ENCODE measurements around the gene NAGLU. TPM values are rescaled to one million over a fixed set of nuclear protein-coding genes. Genes with fewer than 3 reads are reported as not detected.

Gene NAGLU
- polyA plus RNA-seq, 1 donor (not counting 4 experiments of a cell fraction or from before 2014, with no cell fraction given) = 6.9 TPM

- Histone ChIP-seq H3K9ac (ENCODE audit: control insufficient read depth, extremely low read depth, insufficient read depth, low read length) (peak overlapping the region; percentile 78), H3K79me2 (ENCODE audit: control insufficient read depth, insufficient read depth, low read length) (peaks cover 13% of the 10 kb centered on the region), H3K27me3 (ENCODE audit: control insufficient read depth, extremely low read depth, insufficient read depth, low read length) (no peaks in the 10 kb centered on the region), H3K9me3 (ENCODE audit: control insufficient read depth, low read depth, low read length) (no peaks in the 10 kb centered on the region), H3K9me1 (ENCODE audit: control insufficient read depth, extremely low read depth, insufficient read depth, low read length) (no peaks in the 10 kb centered on the region), H3K36me3 (ENCODE audit: control insufficient read depth in 2 of 2, extremely low read depth in 1 of 2, insufficient read depth in 2 of 2, low read length in 2 of 2) (no peaks in the 10 kb centered on the region), H3K27ac (ENCODE audit: control insufficient read depth, insufficient read depth, low read length) (peak overlapping the region; percentile 54), H2AFZ (ENCODE audit: control insufficient read depth, low read length) (peak overlapping the region; percentile 63), H4K20me1 (ENCODE audit: control insufficient read depth, extremely low read depth, insufficient read depth, low read length) (no peaks in the 10 kb centered on the region), H3K4me2 (ENCODE audit: control insufficient read depth, extremely low read depth, insufficient read depth, low read depth, low read length) (peak overlapping the region; percentile 86), H3K4me1 (ENCODE audit: control insufficient read depth, extremely low read depth, insufficient read depth, low read length) (peaks cover 22% of the 10 kb centered on the region), H3K4me3 (ENCODE audit: control insufficient read depth in 2 of 3, extremely low read depth in 1 of 3, insufficient read depth in 2 of 3, low read depth in 1 of 3, low read length in 3 of 3) (peak overlapping the region; percentile 71 to 82 (median 80))
- dilution Hi-C loops (cut with MboI; ENCODE audit: extremely low pct_ligation_motif_present, low sequenced_read_pairs) = no loop called here
- DNase-seq (ENCODE audit: low read depth, low spot score) = no peak
- FAIRE-seq = no peak
- TF ChIP-seq EZH2 (IDR thresholded peaks at IDR 0.05; ENCODE audit: low read length) (no peak), CTCF (optimal IDR thresholded peaks at IDR 0.05 in 1 of 3, IDR thresholded peaks at IDR 0.05 in 1 of 3, conservative IDR thresholded peaks at IDR 0.05 in 1 of 3; ENCODE audit: extremely low read depth in 1 of 3, insufficient read depth in 2 of 3, low read length in 3 of 3) (peak; percentile 51 to 58 (median 51))
These were observed 17.2 kb downstream of the NAGLU start for GRCh38 chr17:42553161-42553818.

- peak overlapping the region; percentile 63 for H2AFZ ChIP-seq (ENCODE audit: control insufficient read depth, low read length)
- no peaks in the 10 kb centered on the region for H3K9me1 ChIP-seq (ENCODE audit: control insufficient read depth, extremely low read depth, insufficient read depth, low read length)
- H3K4me3 ChIP-seq (ENCODE audit: control insufficient read depth in 2 of 3, extremely low read depth in 1 of 3, insufficient read depth in 2 of 3, low read depth in 1 of 3, low read length in 3 of 3) = peak overlapping the region; percentile 71 to 82 (median 80)
- H3K4me2 ChIP-seq (ENCODE audit: control insufficient read depth, extremely low read depth, insufficient read depth, low read depth, low read length) = peak overlapping the region; percentile 86
- peak in 2 of 3 experiments; percentile 33 to 67 for TF ChIP-seq CTCF (optimal IDR thresholded peaks at IDR 0.05 in 1 of 3, IDR thresholded peaks at IDR 0.05 in 1 of 3, conservative IDR thresholded peaks at IDR 0.05 in 1 of 3; ENCODE audit: extremely low read depth in 1 of 3, insufficient read depth in 2 of 3, low read length in 3 of 3)
- no peak for TF ChIP-seq EZH2 (IDR thresholded peaks at IDR 0.05; ENCODE audit: low read length)
- no peak for DNase-seq (ENCODE audit: low read depth, low spot score)
- no peaks in the 10 kb centered on the region for H3K27me3 ChIP-seq (ENCODE audit: control insufficient read depth, extremely low read depth, insufficient read depth, low read length)
- no peak for FAIRE-seq
- H3K9ac ChIP-seq (ENCODE audit: control insufficient read depth, extremely low read depth, insufficient read depth, low read length) = peak overlapping the region; percentile 78
- peaks cover 20% of the 10 kb centered on the region for H3K4me1 ChIP-seq (ENCODE audit: control insufficient read depth, extremely low read depth, insufficient read depth, low read length)
- H4K20me1 ChIP-seq (ENCODE audit: control insufficient read depth, extremely low read depth, insufficient read depth, low read length) = no peaks in the 10 kb centered on the region
- H3K9me3 ChIP-seq (ENCODE audit: control insufficient read depth, low read depth, low read length) = no peaks in the 10 kb centered on the region
- H3K79me2 ChIP-seq (ENCODE audit: control insufficient read depth, insufficient read depth, low read length) = peaks cover 13% of the 10 kb centered on the region
- H3K36me3 ChIP-seq (ENCODE audit: control insufficient read depth in 2 of 2, extremely low read depth in 1 of 2, insufficient read depth in 2 of 2, low read length in 2 of 2) = no peaks in the 10 kb centered on the region
- H3K27ac ChIP-seq (ENCODE audit: control insufficient read depth, insufficient read depth, low read length) = peak overlapping the region; percentile 54
- dilution Hi-C loops (cut with MboI; ENCODE audit: extremely low pct_ligation_motif_present, low sequenced_read_pairs) = no loop called here
These were observed 17.8 kb downstream of the NAGLU start for GRCh38 chr17:42553866-42554249.

Data from keratinocyte (primary cell).